Stimulated activated CD8-positive, alpha-beta memory T cell treated with anti-CD3 and anti-CD28 coated beads, Interleukin-7, amount 100 ng/mL, for 48 hours (primary cell): ENCODE results near the gene OSBPL2.

Experiments used
- DNase-seq, 2 donors: peaks; one replicate each; pipeline ENCODE4 v3.0.0-alpha.2; 2020; ENCODE audit warnings: low read depth in 1 of 2; ENCODE audit errors: extremely low read depth in 1 of 2

Gene OSBPL2

GRCh38 chr20:62232770-62233645, 5.3 kb upstream of the OSBPL2 start:
- no peak for DNase-seq

- DNase-seq: no peak
Measured at GRCh38 chr20:62233684-62234083, 4.6 kb upstream of the OSBPL2 start.

GRCh38 chr20:62234339-62234738, 4.0 kb upstream of the OSBPL2 start:
- DNase-seq: no peak

- DNase-seq: no peak
Measured at GRCh38 chr20:62235001-62235776, 3.1 kb upstream of the OSBPL2 start.

- no peak for DNase-seq
Measured at GRCh38 chr20:62235777-62236157, 2.6 kb upstream of the OSBPL2 start.

GRCh38 chr20:62236200-62236599, 2.1 kb upstream of the OSBPL2 start:
- no peak for DNase-seq

- no peak for DNase-seq
Measured at GRCh38 chr20:62236766-62237513, 1.4 kb upstream of the OSBPL2 start.

- no peak for DNase-seq
Measured at GRCh38 chr20:62237514-62237800, 864 bp upstream of the OSBPL2 start.

GRCh38 chr20:62238569-62239277, 402 bp downstream of the OSBPL2 start:
- DNase-seq: no peak

GRCh38 chr20:62239278-62239879, 1.1 kb downstream of the OSBPL2 start:
- DNase-seq: no peak

GRCh38 chr20:62240020-62240685, 1.8 kb downstream of the OSBPL2 start:
- no peak for DNase-seq

- DNase-seq: no peak
Measured at GRCh38 chr20:62241506-62241905, 3.2 kb downstream of the OSBPL2 start.

- DNase-seq: no peak
Measured at GRCh38 chr20:62242176-62242575, 3.9 kb downstream of the OSBPL2 start.

- no peak for DNase-seq
Measured at GRCh38 chr20:62243106-62243505, 4.8 kb downstream of the OSBPL2 start.

GRCh38 chr20:62243906-62244515, 5.7 kb downstream of the OSBPL2 start:
- DNase-seq: no peak

- no peak for DNase-seq
Measured at GRCh38 chr20:62244644-62245108, 6.4 kb downstream of the OSBPL2 start.

- DNase-seq: no peak
Measured at GRCh38 chr20:62245911-62246280, 7.6 kb downstream of the OSBPL2 start.

GRCh38 chr20:62246431-62246830, 8.1 kb downstream of the OSBPL2 start:
- no peak for DNase-seq

- DNase-seq: no peak
Measured at GRCh38 chr20:62246872-62247652, 8.7 kb downstream of the OSBPL2 start.
